PC-3 (cell line): Measurements from ENCODE around the gene NAA11.

Source experiments
- EZH2 ChIP-seq: fragments of 300-600 bp; sonication (generic); IDR thresholded peaks from one replicate; pipeline ENCODE4 v1.6.1; 2017; ENCODE audit warnings: antibody characterized with exemption, mild to moderate bottlenecking, low read length; ENCODE audit not compliant: unreplicated experiment
- TF ChIP-seq, protein P1 (sequence below): fragments of 300-600 bp; sonication (generic); conservative IDR thresholded peaks from 2 replicates; pipeline ENCODE4 v1.5.1; 2017; ENCODE audit warnings: antibody characterized with exemption, low read depth, mild to moderate bottlenecking, low read length

DNA sequence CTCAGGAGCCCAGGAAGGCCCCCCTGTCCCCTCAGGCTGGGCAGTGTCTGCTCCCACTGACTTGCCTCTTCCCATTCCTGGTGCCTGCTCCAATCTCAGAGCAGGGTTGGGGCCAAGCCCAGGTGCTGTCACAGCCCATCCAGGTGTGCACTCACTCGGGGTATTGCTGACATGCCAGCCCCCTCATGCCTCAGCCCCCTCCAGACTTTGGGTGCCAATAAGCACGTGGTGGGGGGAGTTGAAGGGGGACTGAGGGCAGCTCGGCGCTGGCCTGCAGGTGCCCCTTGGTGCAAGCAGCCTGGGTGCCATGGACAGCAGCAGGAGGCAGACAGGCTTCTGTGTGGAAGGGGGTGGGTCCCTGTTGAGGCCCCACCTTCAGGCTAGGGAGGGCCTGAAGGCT is 28.4 kb downstream of the NAA11 start:
- TF ChIP-seq, protein P1, sequence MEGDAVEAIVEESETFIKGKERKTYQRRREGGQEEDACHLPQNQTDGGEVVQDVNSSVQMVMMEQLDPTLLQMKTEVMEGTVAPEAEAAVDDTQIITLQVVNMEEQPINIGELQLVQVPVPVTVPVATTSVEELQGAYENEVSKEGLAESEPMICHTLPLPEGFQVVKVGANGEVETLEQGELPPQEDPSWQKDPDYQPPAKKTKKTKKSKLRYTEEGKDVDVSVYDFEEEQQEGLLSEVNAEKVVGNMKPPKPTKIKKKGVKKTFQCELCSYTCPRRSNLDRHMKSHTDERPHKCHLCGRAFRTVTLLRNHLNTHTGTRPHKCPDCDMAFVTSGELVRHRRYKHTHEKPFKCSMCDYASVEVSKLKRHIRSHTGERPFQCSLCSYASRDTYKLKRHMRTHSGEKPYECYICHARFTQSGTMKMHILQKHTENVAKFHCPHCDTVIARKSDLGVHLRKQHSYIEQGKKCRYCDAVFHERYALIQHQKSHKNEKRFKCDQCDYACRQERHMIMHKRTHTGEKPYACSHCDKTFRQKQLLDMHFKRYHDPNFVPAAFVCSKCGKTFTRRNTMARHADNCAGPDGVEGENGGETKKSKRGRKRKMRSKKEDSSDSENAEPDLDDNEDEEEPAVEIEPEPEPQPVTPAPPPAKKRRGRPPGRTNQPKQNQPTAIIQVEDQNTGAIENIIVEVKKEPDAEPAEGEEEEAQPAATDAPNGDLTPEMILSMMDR, result no peak
- TF ChIP-seq EZH2, result no peak
